SK-N-MC (cell line): ENCODE results near the gene CDKN2B-AS1.

Experiments
- DNase-seq: peaks from one replicate; pipeline ENCODE4 v3.0.0-alpha.2; 2011; ENCODE audit warnings: low read depth, low spot score
- H3K27ac ChIP-seq: fragments of 200-600 bp; sonication (generic); 2 replicates; pipeline ENCODE4 v1.5.1; 2016; ENCODE audit warnings: mixed run types
- H3K36me3 ChIP-seq: fragments of 200-600 bp; sonication (generic); 2 replicates; pipeline ENCODE4 v1.6.1; 2017; ENCODE audit warnings: antibody characterized with exemption, low read length, mixed read lengths; ENCODE audit not compliant: insufficient read depth
- H3K4me3 ChIP-seq: fragments of 200-600 bp; sonication (generic); 2 replicates; pipeline ENCODE4 v1.5.1; 2016
- H3K9ac ChIP-seq: fragments of 200-600 bp; sonication (generic); 2 replicates; pipeline ENCODE4 v1.8.0; 2017; ENCODE audit warnings: mixed run types, mixed read lengths; ENCODE audit not compliant: insufficient read length
- H3K9me3 ChIP-seq: fragments of 200-600 bp; sonication (generic); 2 replicates; pipeline ENCODE4 v1.6.1; 2017; ENCODE audit warnings: low read depth, mild to moderate bottlenecking, antibody characterized with exemption, low read length, moderate library complexity, mixed read lengths
- EZH2 ChIP-seq: fragments of 200-600 bp; sonication (generic); IDR thresholded peaks from one replicate; pipeline ENCODE4 v1.6.1; 2017; ENCODE audit warnings: antibody characterized with exemption
- FOXP2 ChIP-seq: optimal IDR thresholded peaks from 2 replicates; pipeline ENCODE3; 2011; ENCODE audit warnings: mild to moderate bottlenecking, moderate library complexity; ENCODE audit not compliant: insufficient read depth; ENCODE audit errors: extremely low read length, control extremely low read depth
- POLR2AphosphoS5 ChIP-seq: IDR thresholded peaks from 2 replicates; pipeline ENCODE4 v1.6.1; 2012; ENCODE audit warnings: mild to moderate bottlenecking, low read depth, low read length, borderline replicate concordance

The CDKN2B-AS1 gene

GRCh38 chr9:22073349-22073748, 78.8 kb downstream of the CDKN2B-AS1 start:
- Histone ChIP-seq H3K27ac (no peak overlapping the region), H3K4me3 (no peak overlapping the region), H3K9me3 (no peaks in the 10 kb centered on the region), H3K36me3 (no peaks in the 10 kb centered on the region), H3K9ac (no peak overlapping the region)
- DNase-seq = no peak
- no peak for TF ChIP-seq POLR2AphosphoS5
- no peak for TF ChIP-seq EZH2
- no peak for TF ChIP-seq FOXP2

GRCh38 chr9:22078081-22078480, 83.5 kb downstream of the CDKN2B-AS1 start:
- H3K4me3 ChIP-seq = no peak overlapping the region
- TF ChIP-seq POLR2AphosphoS5 = no peak
- no peak for TF ChIP-seq FOXP2
- no peak for TF ChIP-seq EZH2
- no peak for DNase-seq
- H3K9me3 ChIP-seq = no peaks in the 10 kb centered on the region
- no peak overlapping the region for H3K9ac ChIP-seq
- no peak overlapping the region for H3K27ac ChIP-seq
- H3K36me3 ChIP-seq = 0 out of 2 replicates have a peak, but pooled peaks cover 7% of the 10 kb centered on the region

- Histone ChIP-seq H3K9ac (no peak overlapping the region), H3K4me3 (no peak overlapping the region), H3K27ac (no peak overlapping the region), H3K36me3 (0 out of 2 replicates have a peak, but pooled peaks cover 7% of the 10 kb centered on the region), H3K9me3 (no peaks in the 10 kb centered on the region)
- TF ChIP-seq EZH2 = no peak
- no peak for TF ChIP-seq POLR2AphosphoS5
- TF ChIP-seq FOXP2 = no peak
- no peak for DNase-seq
Measured at GRCh38 chr9:22079873-22080341, 85.3 kb downstream of the CDKN2B-AS1 start.

GRCh38 chr9:22084336-22085035, 89.9 kb downstream of the CDKN2B-AS1 start:
- peak overlapping the region; percentile 18 for H3K9ac ChIP-seq
- no peak for DNase-seq
- peak overlapping the region; percentile 24; the same call in 1 of the 2 replicates for H3K4me3 ChIP-seq
- H3K36me3 ChIP-seq = 0 out of 2 replicates have a peak, but pooled peaks cover 10% of the 10 kb centered on the region
- no peaks in the 10 kb centered on the region for H3K9me3 ChIP-seq
- TF ChIP-seq EZH2 (no peak), POLR2AphosphoS5 (no peak), FOXP2 (no peak)
- H3K27ac ChIP-seq = peak overlapping the region; percentile 60; the same call in 1 of the 2 replicates

GRCh38 chr9:22088053-22088716, 93.6 kb downstream of the CDKN2B-AS1 start:
- Histone ChIP-seq H3K4me3 (no peak overlapping the region), H3K9ac (no peak overlapping the region), H3K27ac (no peak overlapping the region), H3K9me3 (no peaks in the 10 kb centered on the region), H3K36me3 (0 out of 2 replicates have a peak, but pooled peaks cover 3% of the 10 kb centered on the region)
- no peak for TF ChIP-seq EZH2
- no peak for TF ChIP-seq FOXP2
- no peak for TF ChIP-seq POLR2AphosphoS5
- no peak for DNase-seq

- H3K4me3 ChIP-seq = no peak overlapping the region
- DNase-seq = no peak
- 0 out of 2 replicates have a peak, but pooled peaks cover 3% of the 10 kb centered on the region for H3K36me3 ChIP-seq
- no peak overlapping the region for H3K27ac ChIP-seq
- no peaks in the 10 kb centered on the region for H3K9me3 ChIP-seq
- H3K9ac ChIP-seq = no peak overlapping the region
- TF ChIP-seq FOXP2 = no peak
- no peak for TF ChIP-seq POLR2AphosphoS5
- TF ChIP-seq EZH2 = no peak
Measured at GRCh38 chr9:22088717-22089061, 94.1 kb downstream of the CDKN2B-AS1 start.

- H3K4me3 ChIP-seq = no peak overlapping the region
- no peak overlapping the region for H3K27ac ChIP-seq
- H3K9ac ChIP-seq = no peak overlapping the region
- no peak for DNase-seq
- no peak for TF ChIP-seq EZH2
- TF ChIP-seq POLR2AphosphoS5 = no peak
- TF ChIP-seq FOXP2 = no peak
- no peaks in the 10 kb centered on the region for H3K9me3 ChIP-seq
- peaks cover 3% of the 10 kb centered on the region; the same call in 1 of the 2 replicates for H3K36me3 ChIP-seq
Measured at GRCh38 chr9:22097707-22098106, 103.1 kb downstream of the CDKN2B-AS1 start.

- TF ChIP-seq EZH2 (no peak), POLR2AphosphoS5 (no peak), FOXP2 (no peak)
- Histone ChIP-seq H3K36me3 (peaks cover 3% of the 10 kb centered on the region; the same call in 1 of the 2 replicates), H3K27ac (no peak overlapping the region), H3K4me3 (no peak overlapping the region), H3K9me3 (no peaks in the 10 kb centered on the region), H3K9ac (no peak overlapping the region)
- no peak for DNase-seq
Measured at GRCh38 chr9:22098643-22099332, 104.2 kb downstream of the CDKN2B-AS1 start.
